Dermis microvascular lymphatic vessel endothelial cell (primary cell): Measurements from ENCODE around the gene PTRH1. TPM values are rescaled to one million over a fixed set of nuclear protein-coding genes. Genes with fewer than 3 reads are reported as not detected.

ENCODE experiments used
- DNase-seq, 2 donors: peaks; one replicate each; pipeline versions ENCODE4 v3.0.0 to v3.0.0-alpha.2; 2010; ENCODE audit warnings: low read depth in 2 of 2
- total RNA-seq: library from RNA; depleted of rRNA; stranded (reverse); fragments of >200 nt; gene quantifications from 2 replicates; pipeline ENCODE4 v1.2.1, GENCODE V29; 2014

PTRH1 gene
- total RNA-seq, 1 donor from 2014 or later, result 23.2 TPM

GRCh38 chr9:127697575-127697974 lies 17.9 kb downstream of the PTRH1 start:
- no peak for DNase-seq

GRCh38 chr9:127694890-127695720 lies 20.4 kb downstream of the PTRH1 start:
- no peak for DNase-seq

GRCh38 chr9:127693697-127694096 lies 21.8 kb downstream of the PTRH1 start:
- DNase-seq, result no peak

- no peak for DNase-seq
Observed at GRCh38 chr9:127693143-127693542, 22.3 kb downstream of the PTRH1 start.

- DNase-seq, result no peak
Observed at GRCh38 chr9:127692071-127692470, 23.4 kb downstream of the PTRH1 start.

GRCh38 chr9:127690735-127691134 lies 24.7 kb downstream of the PTRH1 start:
- DNase-seq, result no peak

- DNase-seq, result no peak
Observed at GRCh38 chr9:127689329-127690000, 26.0 kb downstream of the PTRH1 start.

- no peak for DNase-seq
Observed at GRCh38 chr9:127686461-127687393, 28.7 kb downstream of the PTRH1 start.

- DNase-seq, result no peak
Observed at GRCh38 chr9:127684576-127684975, 30.9 kb downstream of the PTRH1 start.

- DNase-seq, result no peak
Observed at GRCh38 chr9:127683723-127684122, 31.7 kb downstream of the PTRH1 start.

- no peak for DNase-seq
Observed at GRCh38 chr9:127682351-127683136, 32.9 kb downstream of the PTRH1 start.

- no peak for DNase-seq
Observed at GRCh38 chr9:127680846-127681245, 34.6 kb downstream of the PTRH1 start.

- no peak for DNase-seq
Observed at GRCh38 chr9:127680226-127680625, 35.2 kb downstream of the PTRH1 start.

- no peak for DNase-seq
Observed at GRCh38 chr9:127679506-127679905, 36.0 kb downstream of the PTRH1 start.

GRCh38 chr9:127676638-127677037 lies 38.8 kb downstream of the PTRH1 start:
- no peak for DNase-seq

- DNase-seq, result no peak
Observed at GRCh38 chr9:127673234-127673633, 42.2 kb downstream of the PTRH1 start.

GRCh38 chr9:127667906-127668305 lies 47.6 kb downstream of the PTRH1 start:
- no peak for DNase-seq

- no peak for DNase-seq
Observed at GRCh38 chr9:127667127-127667844, 48.2 kb downstream of the PTRH1 start.

GRCh38 chr9:127664678-127665507 lies 50.6 kb downstream of the PTRH1 start:
- DNase-seq, result no peak

GRCh38 chr9:127664324-127664677 lies 51.2 kb downstream of the PTRH1 start:
- DNase-seq, result no peak
